Measurements from ENCODE around the gene TOGARAM1. TPM values are rescaled to one million over a fixed set of nuclear protein-coding genes. Genes with fewer than 3 reads are reported as not detected.

The TOGARAM1 gene
- total RNA-seq, 1 donor = 27.1 TPM

DNA sequence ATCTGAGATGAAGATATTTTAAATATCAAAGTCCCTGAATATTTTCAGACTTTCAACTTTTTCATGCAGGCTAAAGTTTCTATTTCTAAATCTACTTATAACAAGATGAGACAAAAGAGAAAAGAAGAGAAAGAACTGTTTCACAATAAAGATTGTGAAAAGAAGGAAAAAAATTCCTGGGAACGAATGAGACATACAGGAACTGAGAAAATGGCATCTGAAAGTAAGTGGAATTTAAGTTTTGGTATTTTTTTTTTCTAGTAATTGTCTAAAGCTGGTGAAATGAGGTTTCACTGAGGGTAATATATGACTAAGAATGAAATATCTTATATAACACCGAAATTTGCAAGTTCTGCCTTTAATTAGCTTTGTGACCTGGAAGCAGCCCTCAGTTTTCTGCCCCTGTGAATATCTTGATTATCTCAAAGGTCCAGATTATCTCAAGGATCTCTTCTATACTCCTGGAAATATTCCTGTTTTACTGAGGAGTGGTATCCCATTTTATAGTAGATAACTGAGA, 66.2 kb downstream of the TOGARAM1 start:
- no peak for DNase-seq (ENCODE audit: insufficient read length, low spot score, missing footprints)
- Histone ChIP-seq H3K36me3 (ENCODE audit: insufficient read depth, low read length) (peaks cover 7% of the 10 kb centered on the region), H3K4me2 (ENCODE audit: insufficient read depth, low read length) (no peak overlapping the region), H3K79me2 (ENCODE audit: insufficient read depth, low read length) (no peaks in the 10 kb centered on the region), H3K4me3 (ENCODE audit: insufficient read depth, low read length) (no peak overlapping the region), H2AFZ (ENCODE audit: low read length) (no peak overlapping the region), H3K9me3 (ENCODE audit: low read depth, low read length) (no peaks in the 10 kb centered on the region), H3K27ac (ENCODE audit: low read depth, low read length) (no peak overlapping the region), H3K4me1 (ENCODE audit: insufficient read depth, low read length) (no peaks in the 10 kb centered on the region), H4K20me1 (ENCODE audit: insufficient read depth, low read length) (no peaks in the 10 kb centered on the region), H3K27me3 (ENCODE audit: insufficient read depth, low read length) (no peaks in the 10 kb centered on the region)
- no peak for TF ChIP-seq CTCF (IDR thresholded peaks at IDR 0.05; ENCODE audit: extremely low read depth, low read depth, low read length)

- Histone ChIP-seq H3K36me3 (ENCODE audit: insufficient read depth, low read length) (peaks cover 7% of the 10 kb centered on the region), H2AFZ (ENCODE audit: low read length) (no peak overlapping the region), H3K27ac (ENCODE audit: low read depth, low read length) (no peak overlapping the region), H4K20me1 (ENCODE audit: insufficient read depth, low read length) (no peaks in the 10 kb centered on the region), H3K4me1 (ENCODE audit: insufficient read depth, low read length) (no peaks in the 10 kb centered on the region), H3K4me2 (ENCODE audit: insufficient read depth, low read length) (no peak overlapping the region), H3K79me2 (ENCODE audit: insufficient read depth, low read length) (no peaks in the 10 kb centered on the region), H3K4me3 (ENCODE audit: insufficient read depth, low read length) (no peak overlapping the region), H3K9me3 (ENCODE audit: low read depth, low read length) (no peaks in the 10 kb centered on the region), H3K27me3 (ENCODE audit: insufficient read depth, low read length) (no peaks in the 10 kb centered on the region)
- no peak for DNase-seq (ENCODE audit: insufficient read length, low spot score, missing footprints)
- no peak for TF ChIP-seq CTCF (IDR thresholded peaks at IDR 0.05; ENCODE audit: extremely low read depth, low read depth, low read length)
Observed at GRCh38 chr14:45034730-45035129, 72.7 kb downstream of the TOGARAM1 start.

DNA sequence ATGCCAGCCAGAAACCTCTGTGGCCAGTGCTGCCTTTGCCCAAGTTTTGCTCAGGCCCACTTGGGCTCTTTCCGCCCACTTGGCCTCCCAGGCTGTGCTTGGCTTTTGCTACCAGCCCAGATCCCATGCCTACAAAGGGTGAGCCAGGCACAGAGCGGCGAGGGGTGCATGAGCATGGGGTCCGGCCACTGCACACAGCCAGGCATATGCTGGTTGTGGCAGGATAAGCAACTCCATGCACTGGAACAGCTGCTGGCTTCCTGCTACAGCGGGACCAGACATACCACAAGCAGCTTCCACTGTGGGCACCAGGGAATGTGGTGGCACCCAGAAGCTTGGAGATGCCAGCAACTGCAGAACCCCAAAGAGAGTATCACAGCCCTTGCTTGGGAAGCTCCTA, 76.3 kb downstream of the TOGARAM1 start:
- no peak overlapping the region for H2AFZ ChIP-seq (ENCODE audit: low read length)
- no peaks in the 10 kb centered on the region for H3K9me3 ChIP-seq (ENCODE audit: low read depth, low read length)
- H3K4me2 ChIP-seq (ENCODE audit: insufficient read depth, low read length) = no peak overlapping the region
- H3K79me2 ChIP-seq (ENCODE audit: insufficient read depth, low read length) = no peaks in the 10 kb centered on the region
- H3K4me3 ChIP-seq (ENCODE audit: insufficient read depth, low read length) = no peak overlapping the region
- no peaks in the 10 kb centered on the region for H3K36me3 ChIP-seq (ENCODE audit: insufficient read depth, low read length)
- H3K27me3 ChIP-seq (ENCODE audit: insufficient read depth, low read length) = no peaks in the 10 kb centered on the region
- H4K20me1 ChIP-seq (ENCODE audit: insufficient read depth, low read length) = no peaks in the 10 kb centered on the region
- H3K4me1 ChIP-seq (ENCODE audit: insufficient read depth, low read length) = no peaks in the 10 kb centered on the region
- no peak overlapping the region for H3K27ac ChIP-seq (ENCODE audit: low read depth, low read length)
- DNase-seq (ENCODE audit: insufficient read length, low spot score, missing footprints) = no peak
- no peak for TF ChIP-seq CTCF (IDR thresholded peaks at IDR 0.05; ENCODE audit: extremely low read depth, low read depth, low read length)

GRCh38 chr14:45038865-45039264, 76.9 kb downstream of the TOGARAM1 start:
- no peak overlapping the region for H3K4me3 ChIP-seq (ENCODE audit: insufficient read depth, low read length)
- no peak for TF ChIP-seq CTCF (IDR thresholded peaks at IDR 0.05; ENCODE audit: extremely low read depth, low read depth, low read length)
- H4K20me1 ChIP-seq (ENCODE audit: insufficient read depth, low read length) = no peaks in the 10 kb centered on the region
- H3K4me1 ChIP-seq (ENCODE audit: insufficient read depth, low read length) = no peaks in the 10 kb centered on the region
- H3K9me3 ChIP-seq (ENCODE audit: low read depth, low read length) = no peaks in the 10 kb centered on the region
- no peaks in the 10 kb centered on the region for H3K79me2 ChIP-seq (ENCODE audit: insufficient read depth, low read length)
- H3K27me3 ChIP-seq (ENCODE audit: insufficient read depth, low read length) = no peaks in the 10 kb centered on the region
- H2AFZ ChIP-seq (ENCODE audit: low read length) = no peak overlapping the region
- no peak overlapping the region for H3K4me2 ChIP-seq (ENCODE audit: insufficient read depth, low read length)
- DNase-seq (ENCODE audit: insufficient read length, low spot score, missing footprints) = no peak
- H3K27ac ChIP-seq (ENCODE audit: low read depth, low read length) = no peak overlapping the region
- H3K36me3 ChIP-seq (ENCODE audit: insufficient read depth, low read length) = no peaks in the 10 kb centered on the region

Measured in osteoblast (primary cell).